ENCODE results near the gene DNAJB4.
"Not testable (repeated sequence)": the region's sequence is repeated elsewhere in the genome, so short reads cannot be mapped to it uniquely, and the experiment has no call there.

The DNAJB4 gene

DNA sequence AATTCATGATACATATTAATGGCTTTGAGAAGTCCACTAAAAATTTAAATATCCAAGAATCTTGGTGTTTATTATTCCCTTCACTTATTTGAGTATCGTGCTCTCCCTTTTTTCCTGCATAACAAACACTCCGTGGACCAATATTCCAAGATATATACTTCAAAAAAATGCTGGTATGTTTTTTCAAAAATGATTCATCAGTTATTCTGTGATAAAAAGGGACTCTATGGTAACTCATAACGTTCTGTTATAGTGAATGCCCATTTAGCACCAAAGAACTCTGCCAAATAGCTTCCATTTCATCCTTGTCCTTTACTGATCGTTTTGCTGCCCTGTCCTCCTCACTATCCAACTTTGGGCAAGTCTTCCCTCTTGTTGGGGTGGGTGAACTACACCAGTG is 53.9 kb downstream of the DNAJB4 start:
- FAIRE-seq (no peak), DNase-seq (ENCODE audit: extremely low spot score, insufficient read length, low read depth) (no peak)

DNA sequence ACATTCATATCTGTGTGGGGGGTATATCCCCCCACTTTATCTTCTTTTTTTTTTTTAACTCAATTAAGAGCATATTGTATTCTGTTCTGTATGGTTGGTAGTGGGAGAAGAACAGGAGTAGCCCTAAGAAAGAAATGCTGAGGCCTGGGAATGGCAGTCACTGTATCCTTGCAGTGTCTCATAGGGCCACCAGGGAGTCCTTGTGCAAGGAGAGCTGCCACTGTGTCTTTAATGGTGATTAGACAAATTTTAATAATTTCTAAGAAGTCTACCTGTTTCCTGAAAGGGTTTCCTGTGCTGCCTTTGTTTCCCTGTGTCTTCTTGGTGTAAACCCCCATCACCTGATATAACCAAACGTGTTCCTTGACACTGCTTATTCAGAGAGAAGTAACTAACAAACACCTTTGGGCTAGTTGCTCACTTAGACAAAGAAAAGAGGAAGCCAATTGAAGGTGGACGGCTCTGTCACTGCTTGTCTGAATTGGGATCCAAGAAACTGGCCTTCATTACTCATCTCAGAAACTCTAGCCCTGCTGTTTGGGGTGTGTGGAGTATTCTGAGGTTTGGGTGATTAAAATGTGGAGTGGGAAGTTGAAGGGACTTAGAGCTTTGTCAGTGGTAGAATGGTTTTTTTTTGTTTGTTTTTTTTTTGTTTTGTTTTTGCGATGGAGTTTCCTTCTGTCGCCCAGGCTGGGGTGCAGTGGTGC is 56.3 kb downstream of the DNAJB4 start:
- FAIRE-seq: peak; percentile 35

DNA sequence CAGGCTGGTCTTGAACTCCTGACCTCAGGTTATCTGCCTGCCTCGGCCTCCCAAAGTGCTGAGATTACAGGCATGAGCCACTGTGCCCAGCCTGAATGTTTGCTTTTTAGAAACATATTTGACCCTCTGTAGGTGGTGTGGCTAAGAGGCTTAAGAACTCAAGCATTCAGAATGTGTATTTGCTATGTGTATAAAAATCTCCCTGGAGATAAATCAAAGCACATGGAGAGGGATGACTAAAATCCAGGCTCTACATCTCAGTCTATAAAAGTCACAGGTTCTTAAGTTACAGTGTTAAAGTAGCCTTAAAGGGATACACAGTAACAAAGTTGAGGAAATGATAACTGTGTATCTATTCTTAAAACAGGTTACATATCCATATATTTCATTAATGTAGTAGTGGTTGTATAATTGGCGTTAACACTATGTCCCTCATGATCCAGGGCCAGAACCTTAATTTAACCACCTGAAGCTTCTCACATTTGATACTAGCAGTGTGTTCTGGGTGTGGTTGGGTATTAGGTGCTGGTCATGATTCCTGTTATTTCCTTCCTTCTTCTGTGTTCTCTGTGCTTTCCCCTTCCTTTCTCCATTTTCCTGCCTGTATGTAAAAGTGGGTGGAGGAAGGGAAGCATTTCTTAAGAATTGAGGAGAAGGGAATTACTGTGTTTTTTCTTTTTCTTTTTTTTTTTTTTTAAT is 57.2 kb downstream of the DNAJB4 start:
- DNase-seq (ENCODE audit: extremely low spot score, insufficient read length, low read depth) (no peak), FAIRE-seq (no peak)

More for the DNA sequence above, 56.3 kb downstream of the DNAJB4 start:
- no peak for DNase-seq (ENCODE audit: extremely low spot score, insufficient read length, low read depth)

DNA sequence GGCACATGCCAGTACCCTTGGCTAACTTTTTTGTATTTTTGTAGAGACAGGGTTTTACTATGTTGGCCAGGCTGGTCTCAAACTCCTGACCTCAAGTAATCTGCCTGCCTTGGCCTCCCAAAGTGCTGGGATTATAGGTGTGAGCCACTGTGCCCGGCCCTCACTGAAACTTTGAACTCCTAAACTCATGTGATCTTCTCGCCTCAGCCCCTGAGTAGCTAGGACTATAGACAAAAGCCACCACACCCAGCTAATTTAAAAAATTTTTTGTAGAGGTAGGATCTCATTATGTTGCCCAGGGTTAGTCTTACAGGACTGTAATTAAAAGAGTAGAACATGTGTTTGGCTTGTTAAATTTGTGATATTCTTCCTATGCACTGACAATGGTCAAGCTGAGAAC is 60.1 kb downstream of the DNAJB4 start:
- not testable (repeated sequence) for FAIRE-seq; DNase-seq (ENCODE audit: extremely low spot score, insufficient read length, low read depth)

All from GM18507 (cell line).